T-helper 2 cell (primary cell): ENCODE measurements around the gene ROBO1.

Experiments
- DNase-seq, 5 experiments: peaks; one replicate each; pipeline versions ENCODE4 v3.0.0 to v3.0.0-alpha.2; 2012 to 2022

Gene ROBO1

DNA sequence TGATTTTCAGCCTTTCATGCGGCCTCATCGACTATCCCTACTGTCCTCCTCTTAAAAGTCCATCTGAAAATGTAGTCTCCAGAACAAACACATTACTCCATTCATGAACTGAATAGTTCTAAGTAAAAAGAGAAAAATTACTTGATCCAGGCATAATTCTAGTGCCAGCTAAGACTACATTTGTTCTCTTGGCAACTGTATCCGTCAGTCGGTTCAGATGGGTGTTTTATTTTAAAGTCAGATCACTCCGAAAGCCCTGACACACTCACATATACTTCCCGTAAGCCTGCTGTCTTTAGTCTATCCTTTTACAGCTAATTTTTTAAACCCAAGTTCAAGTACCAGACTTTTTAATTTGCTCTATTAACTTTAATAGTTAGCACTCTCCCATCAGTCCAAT, 1102.7 kb downstream of the ROBO1 start:
- DNase-seq, result no peak

DNA sequence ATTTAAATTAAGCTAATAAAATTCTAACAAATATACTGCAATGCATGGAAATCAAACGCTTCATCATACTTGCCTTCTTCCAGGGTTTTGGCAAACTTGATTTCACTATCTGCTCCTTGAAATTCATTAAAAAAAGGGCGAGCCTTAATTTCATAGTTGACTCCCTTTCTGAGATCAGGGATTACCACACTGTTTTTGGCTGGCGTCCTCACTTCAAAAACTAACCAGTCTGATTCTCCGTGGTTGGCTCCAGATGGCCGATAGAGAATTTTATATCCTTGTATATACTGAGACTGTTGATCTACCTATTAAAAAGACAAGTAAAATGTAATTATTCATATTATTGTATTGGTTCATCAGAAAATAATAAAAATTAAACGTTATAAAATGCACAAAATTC, 1106.8 kb downstream of the ROBO1 start:
- no peak for DNase-seq

DNA sequence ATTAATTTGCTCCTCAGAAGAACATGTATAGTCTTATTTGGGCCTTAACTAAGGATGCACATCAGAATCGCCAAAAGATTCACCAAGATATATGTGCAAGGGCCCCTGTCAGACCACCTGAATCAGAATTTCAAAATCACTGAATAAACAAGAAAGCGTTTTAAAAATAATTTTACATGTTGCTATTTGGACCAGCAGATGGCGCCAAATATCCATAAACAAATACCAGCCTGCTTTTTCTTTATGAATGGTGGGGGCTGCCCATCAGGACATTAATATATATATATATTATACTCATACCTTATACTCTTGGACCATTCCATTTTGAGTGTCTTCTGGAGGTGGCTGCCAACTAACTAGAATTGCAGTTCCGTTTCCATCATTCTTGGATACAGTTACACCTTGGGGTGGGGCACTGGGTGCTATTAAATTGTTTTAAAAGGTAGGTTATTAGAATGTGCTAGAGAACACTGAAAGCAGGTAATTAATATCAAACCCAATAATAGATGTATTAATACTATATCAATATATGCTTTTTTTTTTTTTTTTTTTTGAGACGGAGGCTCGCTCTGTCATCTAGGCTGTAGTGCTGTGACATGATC, 1108.3 kb downstream of the ROBO1 start:
- DNase-seq, result peak in 1 of 5 experiments; percentile 27

DNA sequence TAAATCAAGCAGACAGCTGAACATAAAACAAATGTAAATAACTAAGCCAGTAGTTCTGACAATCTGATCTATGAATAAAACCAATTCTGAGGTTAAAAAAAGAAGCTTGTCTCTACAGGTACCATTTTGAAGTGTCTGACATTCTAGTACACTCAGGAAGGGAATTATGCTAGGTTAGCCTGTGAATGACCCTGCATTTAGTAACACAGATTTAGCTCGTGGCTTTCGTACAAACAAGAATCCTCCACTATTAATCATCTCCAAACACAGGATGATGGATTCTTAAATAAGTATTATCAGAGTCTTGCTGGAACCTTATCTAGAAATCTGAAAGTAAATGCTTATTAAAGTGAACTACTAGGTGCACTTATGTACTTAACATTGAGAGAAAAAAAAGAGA, 1120.1 kb downstream of the ROBO1 start:
- DNase-seq, result no peak

DNA sequence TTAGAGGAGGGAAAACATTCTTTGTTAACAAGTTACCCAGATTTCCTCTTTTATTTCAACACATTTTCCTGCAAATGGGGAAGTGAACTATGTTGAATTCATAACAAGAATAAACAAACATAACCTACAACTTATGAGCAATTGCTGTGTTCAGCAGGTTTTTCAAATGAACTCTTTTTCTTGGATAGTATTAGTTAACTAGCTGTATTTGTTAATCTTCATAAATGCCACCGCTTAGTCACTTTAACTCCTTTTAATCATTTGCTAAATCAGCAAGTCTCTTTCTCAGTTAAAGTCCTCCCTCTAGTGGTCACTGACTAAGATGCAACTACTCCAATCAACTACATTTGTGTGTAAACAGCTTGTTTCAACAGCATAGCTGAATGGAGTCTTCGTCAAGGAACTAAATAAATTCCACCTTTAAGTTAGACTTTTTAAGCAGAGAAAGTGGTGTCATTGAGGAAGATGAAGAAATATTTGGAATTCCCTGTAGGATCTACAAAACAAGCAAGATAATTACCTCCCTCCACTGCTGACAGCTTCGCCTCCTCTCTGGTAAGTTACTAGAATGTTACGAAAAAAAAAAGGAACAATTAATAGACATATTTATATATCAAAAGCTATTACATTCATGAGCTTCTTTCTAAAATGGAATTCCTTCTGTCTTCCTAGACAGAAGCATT, 1122.0 kb downstream of the ROBO1 start:
- DNase-seq, result peak in 1 of 5 experiments; percentile 45

DNA sequence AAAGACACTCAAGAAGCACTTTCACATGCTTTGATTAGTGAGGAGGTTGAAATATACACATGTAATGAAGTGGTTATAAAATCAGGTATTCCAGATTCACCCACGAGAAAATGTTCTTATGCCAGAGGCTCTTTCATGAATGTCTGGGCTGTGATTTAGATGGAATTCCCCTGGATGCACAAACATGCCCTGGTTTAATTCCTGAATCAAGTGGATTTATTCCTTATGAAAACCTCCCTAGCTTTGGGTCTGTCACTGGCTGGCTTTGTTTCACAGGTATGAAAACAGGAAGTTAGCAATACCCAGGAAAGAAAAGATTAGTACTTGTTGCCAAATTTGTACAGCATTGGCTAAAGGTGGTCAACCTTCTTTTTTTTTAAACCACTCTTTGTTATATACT, 1123.0 kb downstream of the ROBO1 start:
- no peak for DNase-seq

DNA sequence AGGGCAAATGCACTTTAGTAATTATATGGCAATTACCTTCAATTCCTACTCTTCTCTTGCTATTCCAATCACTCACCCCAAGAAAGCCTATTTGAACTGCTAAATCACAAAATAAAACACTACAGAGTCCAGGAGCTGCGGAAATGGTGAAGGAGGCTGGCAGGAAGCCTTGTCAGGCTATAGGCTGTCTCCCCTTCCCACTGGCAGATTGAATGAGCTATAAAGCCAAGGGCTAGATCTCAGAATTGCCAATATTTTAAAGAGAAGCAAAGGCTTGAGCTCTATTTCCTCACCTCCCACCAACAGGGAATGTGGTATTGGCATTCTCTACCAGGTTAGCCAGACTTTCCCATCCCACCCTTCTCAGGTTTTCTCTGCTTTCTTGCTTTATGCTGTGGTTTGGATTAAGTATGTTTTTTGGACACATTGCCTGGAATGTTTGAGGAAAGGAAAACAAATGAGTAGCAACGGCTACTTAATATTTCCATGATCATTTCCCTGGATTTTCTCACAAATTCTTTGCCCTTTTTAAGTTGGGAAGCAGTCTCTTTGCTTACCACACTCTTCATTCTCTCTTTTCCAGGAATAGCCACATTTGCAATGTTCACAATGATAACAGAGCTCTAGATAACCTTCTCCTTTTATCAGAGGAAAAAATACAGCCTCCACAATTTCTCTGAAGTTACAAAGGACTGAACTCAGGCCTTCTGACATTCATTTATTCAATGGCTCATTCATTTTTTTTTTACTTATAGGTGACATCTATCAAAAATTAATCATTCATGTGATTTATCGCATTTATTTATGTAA, 1125.4 kb downstream of the ROBO1 start:
- no peak for DNase-seq

DNA sequence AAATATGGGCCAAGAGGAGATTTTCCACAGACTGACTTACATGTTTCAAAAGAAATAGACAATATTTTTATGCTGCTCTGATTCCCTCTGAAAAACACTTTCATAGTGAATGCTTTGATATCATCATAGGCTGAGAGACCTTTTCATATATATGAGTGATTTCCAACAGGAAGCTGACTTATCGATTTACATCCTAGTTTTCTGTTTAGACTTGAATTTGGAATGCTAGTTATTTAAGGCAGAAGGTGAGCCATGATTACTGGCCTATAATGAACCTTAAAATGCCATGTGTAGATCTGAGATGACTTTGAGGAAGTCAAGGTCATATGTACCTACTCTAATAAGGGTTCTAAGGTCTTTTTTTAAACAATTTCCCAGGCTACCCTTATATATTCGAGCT, 1126.1 kb downstream of the ROBO1 start:
- DNase-seq, result no peak

DNA sequence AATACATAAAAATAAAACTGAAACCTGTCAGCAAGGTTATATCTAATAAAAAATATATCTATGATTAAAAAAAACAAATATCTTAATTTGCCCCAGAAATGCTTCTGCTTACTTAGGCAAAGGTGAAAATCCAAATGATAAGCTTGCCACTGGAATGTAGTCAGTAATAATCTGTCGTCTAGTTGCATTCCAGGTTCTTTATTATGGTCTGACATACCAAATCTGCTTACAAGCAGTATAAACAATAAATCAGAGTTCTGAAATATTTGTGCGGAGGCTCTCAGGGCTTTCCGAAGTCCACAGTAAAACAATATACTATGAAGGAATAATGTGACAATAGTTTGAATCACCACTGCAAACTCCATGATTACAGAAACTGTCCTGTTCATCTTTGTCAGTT, 1133.5 kb downstream of the ROBO1 start:
- no peak for DNase-seq

DNA sequence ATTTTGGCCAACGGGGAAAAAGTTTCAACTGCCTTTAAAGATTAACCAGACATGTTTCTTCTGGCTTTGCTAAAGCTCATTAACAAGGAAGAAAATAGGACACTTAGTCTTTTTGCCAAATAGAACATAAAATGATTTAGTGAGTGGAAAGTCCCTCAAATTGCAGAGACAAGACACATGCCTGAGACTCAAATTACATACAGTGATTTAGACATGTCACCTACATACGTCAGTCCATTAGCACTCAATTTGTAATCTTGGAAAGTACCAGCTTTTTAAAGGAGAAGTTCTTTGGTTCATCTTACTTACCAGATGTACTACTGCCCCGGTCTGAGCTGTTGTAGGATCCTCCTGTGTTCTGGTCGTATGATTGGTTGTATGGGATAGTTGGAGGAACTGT, 1134.2 kb downstream of the ROBO1 start:
- DNase-seq, result no peak

DNA sequence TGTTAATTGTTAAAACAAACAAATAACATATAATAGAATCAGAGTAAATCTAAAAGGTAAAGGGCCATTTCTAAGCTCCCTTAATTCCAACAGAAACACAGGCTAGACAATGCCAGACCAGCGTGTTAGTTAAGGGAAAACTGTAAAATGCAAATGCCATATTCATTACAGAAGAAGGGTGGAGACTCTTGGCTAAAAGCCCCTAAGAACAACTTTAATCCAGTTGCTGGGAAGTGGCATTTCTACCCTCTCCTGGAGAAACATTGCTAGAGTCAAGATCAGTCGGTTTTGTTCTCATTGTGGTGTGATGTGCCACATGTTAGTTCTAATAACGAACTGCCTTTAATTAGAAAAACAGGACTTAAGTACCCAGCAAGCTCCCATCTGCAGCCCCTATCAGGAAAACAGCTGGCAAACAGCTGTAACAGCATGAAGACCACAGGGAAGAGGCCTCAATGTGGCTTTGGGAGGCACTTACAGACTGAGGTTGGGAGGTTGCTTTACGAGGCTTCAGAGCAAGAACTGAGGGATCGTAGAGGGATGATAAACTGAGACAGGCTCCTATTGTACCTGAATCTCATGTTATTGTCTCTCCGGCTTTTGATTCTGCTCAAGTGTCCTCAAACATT, 1134.8 kb downstream of the ROBO1 start:
- DNase-seq, result no peak

DNA sequence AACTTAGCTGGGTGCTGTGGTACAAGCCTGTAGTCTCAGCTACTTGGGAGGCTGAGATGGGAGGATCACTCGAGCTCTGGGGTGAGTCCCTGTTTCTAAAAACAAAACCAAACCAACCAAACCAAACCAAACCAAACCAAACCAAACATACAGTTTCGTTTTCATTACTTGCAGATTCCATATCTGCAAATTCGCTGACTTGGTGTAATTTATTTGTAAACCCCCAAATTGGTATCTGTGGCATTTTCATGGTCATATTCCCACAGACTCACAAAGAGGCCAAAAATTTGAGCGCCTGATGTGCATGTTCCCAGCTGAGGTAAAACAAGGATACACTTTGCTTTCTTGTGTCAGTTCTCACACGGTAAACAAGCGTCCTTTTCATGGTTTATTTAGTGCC, 1138.3 kb downstream of the ROBO1 start:
- no peak for DNase-seq

DNA sequence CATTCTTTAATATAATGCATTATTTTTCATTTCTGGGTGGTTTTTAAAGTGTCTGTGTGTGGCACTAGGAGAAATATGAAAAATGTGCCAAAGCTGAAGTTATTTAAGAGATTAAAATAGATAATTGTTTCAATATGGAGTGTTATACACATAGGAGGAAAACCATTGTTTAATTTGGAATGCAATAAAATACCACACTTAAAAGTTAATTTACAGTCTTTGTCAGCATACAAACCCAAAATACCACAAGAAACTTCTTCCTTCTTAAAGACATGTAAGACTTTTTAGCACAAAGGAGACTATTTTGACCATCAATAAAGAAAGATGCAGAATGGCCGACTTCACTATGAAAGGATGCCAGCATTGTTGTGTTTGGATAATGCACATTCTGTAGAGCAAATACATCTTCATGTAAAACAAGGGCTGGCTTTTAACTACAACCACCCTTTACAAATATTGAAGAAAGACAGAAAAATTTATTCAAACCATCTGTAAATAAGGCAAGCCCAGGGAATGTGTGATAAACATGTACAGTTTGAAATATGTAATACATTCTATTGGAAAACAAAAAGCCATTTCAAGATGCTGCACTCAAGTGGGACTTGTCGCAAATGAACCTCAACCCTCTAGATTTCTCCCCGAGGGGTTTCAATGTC, 1146.6 kb downstream of the ROBO1 start:
- DNase-seq, result no peak

DNA sequence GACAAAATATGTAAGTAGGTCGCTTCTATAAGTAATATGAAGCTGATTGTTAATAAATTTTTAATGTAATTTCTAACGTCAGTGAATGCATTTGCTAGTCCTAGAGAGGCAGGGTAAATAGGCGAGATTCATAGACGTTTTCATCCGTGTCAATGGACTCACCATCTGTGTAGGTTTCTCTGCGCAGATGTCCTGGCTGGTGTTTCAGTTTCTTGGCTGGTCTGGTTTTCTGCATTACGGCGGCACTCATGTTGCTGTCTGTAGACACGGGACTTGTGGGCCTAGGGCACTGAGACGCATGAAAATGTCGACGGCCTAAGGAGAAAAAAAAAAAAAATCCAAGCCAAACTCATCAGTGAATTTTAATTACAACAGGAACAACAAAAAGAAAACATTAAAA, 1153.3 kb downstream of the ROBO1 start:
- DNase-seq, result no peak

DNA sequence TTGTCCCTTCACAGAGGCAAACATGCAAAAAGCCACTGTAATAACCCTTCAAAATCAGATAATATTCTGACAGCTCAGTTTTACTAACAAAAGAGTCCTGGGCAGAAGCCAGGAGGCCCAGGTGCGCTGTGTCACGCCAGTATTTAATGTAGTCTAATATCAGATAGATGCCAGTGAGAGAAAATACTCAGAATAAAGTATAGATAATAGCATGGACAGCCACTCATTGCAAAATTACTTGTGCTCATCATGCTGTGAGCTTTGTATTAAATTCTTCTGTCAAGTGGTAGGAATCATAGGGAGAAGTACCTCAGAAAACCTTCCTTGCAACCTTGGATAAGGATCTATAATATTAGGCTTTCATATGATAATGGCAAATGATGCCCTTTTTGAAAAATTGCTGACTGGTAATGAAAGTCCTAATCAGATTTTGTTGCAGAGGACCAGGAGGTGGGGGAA, 1154.3 kb downstream of the ROBO1 start:
- DNase-seq, result no peak

DNA sequence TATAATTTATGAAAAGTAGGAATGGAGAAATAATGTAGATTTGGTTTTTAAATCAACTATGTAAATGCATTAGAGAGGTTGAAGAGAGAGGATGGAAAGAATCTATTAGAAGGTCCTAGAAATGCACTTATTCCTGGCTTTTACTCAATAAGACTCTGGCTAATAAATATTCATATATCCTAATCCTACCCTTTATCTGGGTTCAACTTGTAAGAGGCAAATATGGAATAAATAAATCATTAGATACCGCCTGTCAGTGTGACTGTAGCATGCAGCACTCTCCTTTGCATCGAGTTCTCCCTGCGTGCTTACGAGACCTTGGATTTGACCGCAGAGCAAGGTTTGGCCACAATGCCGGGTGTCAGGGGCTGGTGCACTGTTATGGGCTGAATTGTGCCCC, 1156.5 kb downstream of the ROBO1 start:
- no peak for DNase-seq

DNA sequence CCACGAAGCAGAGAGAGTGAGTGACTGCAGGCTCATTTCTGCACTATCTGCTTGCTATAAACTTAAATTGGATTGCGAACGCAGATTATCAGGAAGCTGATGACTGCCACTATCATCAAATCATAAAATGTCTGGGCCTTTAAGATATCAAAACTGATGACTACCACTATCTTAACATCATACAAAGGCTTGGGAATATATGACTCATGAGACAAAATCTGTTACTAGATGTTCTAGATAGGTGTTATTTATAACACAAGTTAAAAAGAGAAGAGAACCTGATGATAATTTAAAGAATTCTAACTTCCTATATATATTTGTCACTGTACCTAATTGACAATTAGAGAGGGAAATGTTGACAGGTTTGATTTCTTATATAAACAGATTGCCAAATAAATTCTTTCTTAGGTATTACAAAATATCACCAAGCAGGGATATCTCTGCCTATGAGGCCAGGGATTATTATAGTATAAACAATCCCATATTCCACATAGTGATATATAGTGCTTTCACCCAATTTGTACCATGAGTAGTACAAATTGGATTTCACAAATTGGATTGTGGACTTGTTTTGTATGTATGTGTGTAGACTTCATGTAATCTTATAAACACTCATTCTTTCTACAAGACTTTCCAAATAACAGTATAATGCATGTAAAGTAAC, 1157.2 kb downstream of the ROBO1 start:
- no peak for DNase-seq

DNA sequence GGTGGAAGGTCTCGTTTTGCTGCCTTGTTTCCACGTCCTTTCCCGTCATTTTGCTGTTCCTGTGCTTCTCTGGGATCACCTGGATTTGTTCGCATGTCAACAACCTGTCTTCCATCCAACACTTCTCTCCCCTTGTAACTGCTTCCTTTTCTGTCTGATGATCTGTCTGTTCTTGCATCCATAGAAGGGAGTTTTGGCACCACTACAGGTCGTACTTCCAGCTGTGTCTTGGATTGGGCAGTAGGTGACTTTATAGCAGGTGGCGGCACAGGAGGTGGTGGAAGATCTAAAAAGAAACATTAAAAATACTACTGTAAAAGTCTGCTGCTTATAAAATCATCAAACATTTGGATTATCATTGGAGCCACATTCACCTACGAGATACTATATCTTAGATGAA, 1161.0 kb downstream of the ROBO1 start:
- DNase-seq, result no peak

DNA sequence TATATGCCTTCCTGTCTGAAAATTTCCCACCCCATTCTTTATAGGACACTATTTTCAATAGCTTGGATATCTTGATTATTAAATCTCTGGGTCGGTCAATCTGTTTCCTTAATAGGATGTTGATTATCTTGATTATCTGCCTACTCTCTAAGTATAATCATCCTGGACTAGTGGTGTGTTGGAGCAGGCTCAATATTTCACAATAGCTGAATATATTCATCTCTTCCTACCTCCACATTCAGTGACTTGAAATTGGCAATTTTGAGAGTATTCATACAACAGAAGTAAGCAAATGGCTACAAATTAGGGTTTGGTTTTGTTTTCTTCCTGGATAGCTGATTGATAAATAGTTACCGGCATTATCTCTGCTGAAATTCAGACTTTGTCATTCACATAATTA, 1162.6 kb downstream of the ROBO1 start:
- no peak for DNase-seq

DNA sequence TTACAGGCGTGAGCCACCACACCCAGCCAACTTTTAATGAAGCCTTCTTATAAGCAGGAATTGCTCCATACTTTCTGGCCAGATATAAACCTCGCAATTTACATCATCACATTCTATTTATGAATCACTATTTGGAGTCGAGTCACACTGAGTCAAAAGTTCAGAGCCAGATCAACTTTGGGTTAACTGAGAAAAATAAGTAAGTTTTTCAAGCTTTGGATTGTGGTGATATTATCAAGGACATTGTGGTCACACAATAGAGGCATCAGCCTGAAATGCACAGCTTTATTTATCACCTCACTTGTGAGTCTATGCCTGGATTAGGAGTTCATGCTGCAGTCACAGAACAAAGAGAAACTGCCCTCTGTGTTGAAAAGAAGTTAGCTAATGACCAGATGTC, 1163.5 kb downstream of the ROBO1 start:
- DNase-seq, result no peak

DNA sequence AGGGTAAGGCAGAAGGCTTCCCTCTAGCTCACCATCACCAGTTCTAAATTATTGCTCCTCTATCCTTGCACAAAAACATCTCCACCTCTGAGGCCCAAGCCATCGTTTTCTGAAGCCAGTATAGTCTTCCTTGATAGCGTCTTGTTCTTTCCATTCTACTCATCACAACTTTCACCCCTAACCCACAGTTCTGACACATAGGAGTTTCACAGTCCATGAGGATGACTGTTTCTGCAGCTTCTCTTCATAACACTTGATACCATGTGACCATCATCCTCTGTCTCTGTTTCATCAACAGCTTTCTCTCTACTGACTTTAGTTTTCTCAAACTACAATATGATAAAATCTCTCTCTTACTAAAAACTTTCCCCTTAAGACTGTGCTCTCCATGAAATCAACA, 1166.5 kb downstream of the ROBO1 start:
- DNase-seq, result no peak

DNA sequence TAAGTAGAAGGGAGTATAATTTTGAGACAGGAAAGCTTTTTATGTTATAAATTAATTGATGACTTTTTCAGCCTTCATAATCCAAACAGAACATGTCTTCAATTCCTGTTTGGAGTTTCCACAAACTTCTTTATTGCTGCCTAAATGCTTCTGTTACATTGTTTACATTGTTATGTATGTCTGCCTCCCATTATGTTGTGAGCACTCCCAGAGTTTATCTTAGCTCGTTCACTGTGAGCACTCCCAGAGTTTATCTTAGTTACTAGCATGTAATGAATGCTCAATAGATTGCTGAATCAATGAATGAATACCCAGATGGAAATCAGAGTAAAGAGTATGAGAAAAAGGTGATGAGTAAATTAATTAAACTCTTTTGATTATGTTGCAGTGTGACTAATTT, 1178.0 kb downstream of the ROBO1 start:
- no peak for DNase-seq
